ENCODE measurements around the gene HOXA7. TPM values are rescaled to one million over a fixed set of nuclear protein-coding genes. Genes with fewer than 3 reads are reported as not detected.
A peak's percentile ranks its signal among the peaks of the same experiment; 100 is the strongest.

Gene HOXA7
- total and polyA plus RNA-seq, 2 of the 8 experiments (the other 6 are each of a cell fraction or from before 2014, with no cell fraction given): 0.03 TPM; not detected in 1

DNA sequence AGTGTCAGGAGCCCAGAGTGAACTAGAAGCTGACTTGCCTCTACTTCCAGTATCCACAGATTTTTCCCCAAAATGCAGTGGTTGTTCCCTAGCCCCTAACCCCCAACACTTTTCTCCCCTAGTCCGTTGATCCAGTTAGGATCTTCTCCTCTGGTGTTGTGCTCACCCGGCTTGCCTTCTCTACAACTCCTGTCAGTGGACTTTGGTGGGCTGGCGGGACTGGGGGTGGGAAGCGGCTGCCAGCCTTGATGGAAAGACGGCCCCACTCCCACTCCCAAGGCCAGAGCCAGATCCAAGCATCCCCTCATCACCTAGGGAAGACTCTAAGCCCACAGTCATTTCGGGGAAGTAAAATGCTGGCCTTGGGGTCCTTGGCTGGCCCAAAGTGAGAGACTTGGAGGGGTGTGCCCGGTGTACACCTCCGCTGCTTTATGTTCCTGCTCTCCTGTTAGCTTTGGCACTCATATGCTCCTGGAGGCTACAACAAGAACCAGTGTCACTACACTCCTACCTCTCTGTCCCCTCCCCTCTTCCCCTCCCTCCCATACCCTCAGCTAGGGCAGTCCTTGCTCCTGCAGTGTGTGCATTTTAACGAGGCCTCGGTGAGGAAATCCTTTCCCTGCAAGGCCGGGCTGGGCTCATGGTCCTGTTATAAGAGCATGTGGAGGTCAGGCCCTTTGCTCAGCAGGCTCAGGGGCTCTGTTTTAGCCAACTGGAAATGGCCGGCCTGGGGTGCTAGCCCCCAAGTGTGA is 18.6 kb upstream of the HOXA7 start:
- Histone ChIP-seq H2BK5ac (ENCODE audit: low read depth, low read length) (no peak overlapping the region), H3K4ac (replicated peaks; ENCODE audit: insufficient read length, low read depth, low read length) (no peak overlapping the region), H3K4me1 (replicated peaks in 1 of 4; ENCODE audit: control insufficient read depth in 3 of 4, insufficient read depth in 4 of 4, low read length in 3 of 4) (peaks cover 4 to 11% (median 5%) of the 10 kb centered on the region in 4 experiments; a peak in 5 of 7 replicates), H2BK12ac (ENCODE audit: low read depth, low read length) (no peak overlapping the region), H3K23ac (ENCODE audit: insufficient read length) (no peak overlapping the region), H4K8ac (ENCODE audit: extremely low read depth, insufficient read depth, low read length) (no peak overlapping the region), H3K56ac (replicated peaks; ENCODE audit: insufficient read length, low read depth, low read length) (no peak overlapping the region), H4K91ac (replicated peaks; ENCODE audit: insufficient read length, low read length) (no peak overlapping the region), H3K27ac (ENCODE audit: low read depth, low read length) (no peak overlapping the region), H2BK120ac (replicated peaks; ENCODE audit: low read depth, low read length) (no peak overlapping the region), H3K36me3 (ENCODE audit: control insufficient read depth in 2 of 4, insufficient read depth in 4 of 4, low read length in 3 of 4) (peaks cover 0 to 18% (median 0%) of the 10 kb centered on the region in 4 experiments; a peak in 1 of 8 replicates), H2BK20ac (ENCODE audit: low read length) (no peak overlapping the region), H3K9ac (replicated peaks in 1 of 4; ENCODE audit: extremely low read depth in 1 of 4, low read depth in 3 of 4, low read length in 3 of 4) (no peak overlapping the region), H3K27me3 (replicated peaks in 1 of 4; ENCODE audit: control insufficient read depth in 3 of 4, extremely low read depth in 1 of 4, insufficient read depth in 3 of 4, low read length in 3 of 4) (peaks cover 95 to 100% (median 99%) of the 10 kb centered on the region in 4 experiments), H2AFZ (ENCODE audit: low read length) (no peak overlapping the region), H3K4me3 (ENCODE audit: extremely low read depth in 1 of 4, insufficient read depth in 2 of 4, low read depth in 3 of 4, low read length in 4 of 4) (no peak overlapping the region), H4K20me1 (replicated peaks in 1 of 2; ENCODE audit: control insufficient read depth in 1 of 2, insufficient read depth in 2 of 2, low read length in 2 of 2) (peaks cover 39 to 55% of the 10 kb centered on the region in 2 experiments), H3K79me1 (ENCODE audit: low read depth, low read length) (no peaks in the 10 kb centered on the region), H3K23me2 (ENCODE audit: low read depth, low read length) (no peaks in the 10 kb centered on the region; the same call in 1 of the 2 replicates), H3K4me2 (ENCODE audit: insufficient read depth in 1 of 2, low read depth in 2 of 2, low read length in 2 of 2) (no peak overlapping the region), H3K18ac (ENCODE audit: extremely low read depth, low read length) (no peak overlapping the region), H3K9me3 (ENCODE audit: insufficient read depth in 2 of 2, low read depth in 1 of 2, low read length in 1 of 2) (no peaks in the 10 kb centered on the region; a peak in 1 of 4 replicates), H3K14ac (ENCODE audit: insufficient read length) (no peak overlapping the region), H3K79me2 (ENCODE audit: control insufficient read depth in 1 of 2, insufficient read depth in 2 of 2, low read length in 2 of 2) (no peaks in the 10 kb centered on the region), H2BK15ac (ENCODE audit: low read length) (no peak overlapping the region), H4K5ac (ENCODE audit: insufficient read length, low read depth, low read length) (no peak overlapping the region), H2AK5ac (ENCODE audit: low read depth, low read length) (no peak overlapping the region)
- ChIA-PET POLR2A (ENCODE audit: partially characterized antibody) (no interaction called here), CTCF (ENCODE audit: partially characterized antibody) (interaction anchor here (0.8 to 5.4 kb wide), 8 partner anchors 10 to 67 kb away, joined by 3 to 20 read pairs (median 4); partner anchors contain the start of genes EVX1, HOXA11, HOXA5 and HOXA9)
- TF ChIP-seq, protein P1, sequence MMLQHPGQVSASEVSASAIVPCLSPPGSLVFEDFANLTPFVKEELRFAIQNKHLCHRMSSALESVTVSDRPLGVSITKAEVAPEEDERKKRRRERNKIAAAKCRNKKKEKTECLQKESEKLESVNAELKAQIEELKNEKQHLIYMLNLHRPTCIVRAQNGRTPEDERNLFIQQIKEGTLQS (IDR thresholded peaks at IDR 0.05; ENCODE audit: insufficient read depth, low read depth, low read length): no peak
- peak; percentile 84 for TF ChIP-seq RNF2 (IDR thresholded peaks at IDR 0.05; ENCODE audit: borderline replicate concordance, low read depth, low read length, missing control alignments, poor library complexity, severe bottlenecking)
- DNase-seq (ENCODE audit: low read depth in 1 of 2, low spot score in 2 of 2) (peak in 1 of 2 experiments; percentile 45), FAIRE-seq (no peak)
- WGBS, 2 experiments (ENCODE audit: extremely low coverage in 1 of 2, insufficient coverage in 1 of 2, insufficient read length in 1 of 2, insufficient replicate concordance in 2 of 2, low coverage in 1 of 2, low lambda C conversion rate in 2 of 2, missing lambda C conversion rate in 1 of 2): 43% methylated on average over 12 of the region's 12 CpGs; no CpG with 5 or more reads in 1 of the 2 experiments

Measured in H1 (cell line).